ENCODE results near the gene APOC1.
"Not testable (repeated sequence)": the region's sequence is repeated elsewhere in the genome, so short reads cannot be mapped to it uniquely, and the experiment has no call there.

Gene APOC1

DNA sequence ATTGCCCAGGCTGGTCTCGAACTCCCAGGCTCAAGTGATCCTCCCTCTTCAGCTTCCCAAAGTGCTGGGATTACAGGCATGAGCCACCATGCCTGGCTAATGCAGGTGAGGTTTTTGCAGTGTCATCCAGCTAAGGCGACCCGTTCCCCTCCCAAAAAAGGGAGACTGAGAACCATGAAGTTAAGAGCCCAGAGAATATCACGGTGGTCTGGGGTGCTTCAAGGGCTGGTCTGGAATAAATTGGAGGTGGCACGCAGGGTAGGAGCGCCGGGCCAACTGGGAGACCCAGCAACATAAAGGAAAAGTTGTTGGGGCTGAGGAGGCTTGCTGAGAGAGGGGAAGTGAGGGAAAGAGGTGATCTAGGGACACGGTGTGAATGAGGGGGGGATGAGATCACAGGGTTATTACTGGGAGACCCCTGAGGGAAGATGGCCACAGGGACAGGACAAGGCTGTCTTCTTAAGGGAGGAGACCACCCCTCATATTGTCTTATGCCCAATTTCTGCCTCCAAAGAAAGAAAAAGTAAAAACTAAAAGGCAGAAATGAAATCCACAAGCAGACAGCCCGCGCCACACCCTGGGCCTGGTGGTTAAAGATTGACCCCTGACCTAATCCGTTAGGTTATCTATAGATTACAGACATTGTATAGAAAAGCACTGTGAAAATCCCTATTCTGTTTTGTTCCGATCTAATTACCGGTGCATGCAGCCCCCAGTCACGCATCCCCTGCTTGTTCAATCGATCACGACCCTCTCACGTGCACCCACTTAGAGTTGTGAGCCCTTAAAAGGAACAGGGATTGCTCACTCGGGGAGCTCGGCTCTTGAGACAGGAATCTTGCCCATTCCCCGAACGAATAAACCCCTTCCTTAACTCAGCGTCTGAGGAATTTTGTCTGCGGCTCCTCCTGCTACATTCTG, 636 bp upstream of the APOC1 start:
- DNase-seq = not testable (repeated sequence)

DNA sequence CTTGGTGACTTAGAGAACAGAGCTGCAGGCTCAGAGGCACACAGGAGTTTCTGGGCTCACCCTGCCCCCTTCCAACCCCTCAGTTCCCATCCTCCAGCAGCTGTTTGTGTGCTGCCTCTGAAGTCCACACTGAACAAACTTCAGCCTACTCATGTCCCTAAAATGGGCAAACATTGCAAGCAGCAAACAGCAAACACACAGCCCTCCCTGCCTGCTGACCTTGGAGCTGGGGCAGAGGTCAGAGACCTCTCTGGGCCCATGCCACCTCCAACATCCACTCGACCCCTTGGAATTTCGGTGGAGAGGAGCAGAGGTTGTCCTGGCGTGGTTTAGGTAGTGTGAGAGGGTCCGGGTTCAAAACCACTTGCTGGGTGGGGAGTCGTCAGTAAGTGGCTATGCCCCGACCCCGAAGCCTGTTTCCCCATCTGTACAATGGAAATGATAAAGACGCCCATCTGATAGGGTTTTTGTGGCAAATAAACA, 9.9 kb downstream of the APOC1 start:
- DNase-seq = no peak

DNA sequence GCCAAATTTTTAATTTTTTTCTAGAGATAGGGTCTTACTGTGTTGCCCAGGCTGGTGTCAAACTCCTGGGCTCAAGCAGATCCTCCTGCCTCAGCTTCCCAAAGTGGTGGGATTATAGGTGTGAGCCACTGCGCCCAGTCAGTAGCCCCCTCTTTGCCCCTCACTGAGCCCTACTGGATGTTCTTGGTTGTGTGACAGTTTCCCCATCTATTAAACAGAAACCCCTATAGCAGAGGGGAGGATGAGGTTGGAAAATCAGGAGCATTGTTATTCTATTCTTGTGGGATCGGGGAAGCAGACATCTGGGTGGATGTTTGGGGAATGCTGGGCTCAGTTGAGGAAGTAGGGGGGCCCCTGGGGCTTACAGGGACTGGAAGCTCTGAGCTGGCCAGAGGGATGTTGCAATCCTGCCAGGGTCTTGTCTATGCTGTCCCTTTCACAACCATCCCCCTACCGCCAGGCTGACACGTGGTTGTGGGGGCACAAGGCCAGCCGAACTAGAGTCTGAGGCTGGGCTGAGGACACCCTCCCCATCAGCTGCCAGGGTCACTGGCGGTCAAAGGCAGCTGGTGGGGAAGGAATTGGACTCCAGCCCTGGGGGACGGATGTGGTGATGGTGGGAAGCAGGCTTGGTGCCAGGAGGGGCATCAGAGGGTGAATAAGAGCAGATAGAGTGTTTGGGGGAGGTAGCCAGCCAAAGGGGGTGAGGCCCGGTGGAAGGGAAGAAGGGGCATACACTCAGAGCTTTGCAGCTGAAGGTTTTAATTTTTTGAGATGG, 10.9 kb downstream of the APOC1 start:
- DNase-seq = no peak

DNA sequence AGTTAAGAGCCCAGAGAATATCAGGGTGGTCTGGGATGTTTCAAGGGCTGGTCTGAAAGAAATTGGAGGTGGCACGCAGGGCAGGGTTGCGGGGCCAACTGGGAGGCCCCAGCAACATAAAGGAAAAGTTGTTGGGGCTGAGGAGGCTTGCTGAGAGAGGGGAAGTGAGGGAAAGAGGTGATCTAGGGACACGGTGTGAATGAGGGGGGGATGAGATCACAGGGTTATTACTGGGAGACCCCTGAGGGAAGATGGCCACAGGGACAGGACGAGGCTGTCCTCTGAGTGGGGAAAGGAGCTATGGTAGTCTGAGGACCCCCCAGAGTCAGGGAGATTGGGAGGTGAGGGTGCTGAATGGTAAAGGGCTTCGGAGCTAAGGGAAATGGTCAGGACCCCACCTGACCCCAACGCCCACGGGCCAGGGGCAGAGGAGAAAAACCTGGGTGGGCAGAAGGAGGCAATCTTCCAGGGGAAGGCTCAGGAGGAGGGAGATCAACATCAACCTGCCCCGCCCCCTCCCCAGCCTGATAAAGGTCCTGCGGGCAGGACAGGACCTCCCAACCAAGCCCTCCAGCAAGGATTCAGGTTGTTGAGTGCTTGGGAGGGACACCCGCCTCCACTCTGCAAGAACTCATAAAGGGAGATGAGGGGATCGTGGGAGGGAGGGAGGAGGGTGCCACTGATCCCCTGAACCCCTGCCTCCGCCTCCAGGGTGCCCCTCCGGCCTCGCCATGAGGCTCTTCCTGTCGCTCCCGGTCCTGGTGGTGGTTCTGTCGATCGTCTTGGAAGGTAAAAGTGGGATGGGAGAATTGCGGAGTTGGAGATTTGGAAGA, 12.1 kb downstream of the APOC1 start:
- not testable (repeated sequence) for DNase-seq

DNA sequence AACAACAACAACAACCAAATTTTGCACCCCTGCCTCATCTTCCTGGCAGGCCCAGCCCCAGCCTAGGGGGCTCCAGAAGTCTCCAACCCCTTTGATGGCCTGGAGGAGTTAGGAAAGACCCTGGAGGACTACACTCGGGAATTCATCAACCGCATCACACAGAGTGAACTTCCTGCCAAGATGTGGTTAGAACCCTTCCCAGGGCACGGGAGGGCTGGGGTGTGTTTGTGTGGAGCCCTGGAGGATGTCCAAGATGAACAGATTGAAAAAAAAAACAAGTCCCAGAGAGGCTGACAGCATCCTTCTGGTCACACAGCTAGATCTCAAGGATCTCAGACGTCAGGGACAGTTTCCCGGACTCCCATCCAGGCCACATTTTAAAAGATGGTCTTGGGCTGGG, 13.3 kb downstream of the APOC1 start:
- DNase-seq = no peak

DNA sequence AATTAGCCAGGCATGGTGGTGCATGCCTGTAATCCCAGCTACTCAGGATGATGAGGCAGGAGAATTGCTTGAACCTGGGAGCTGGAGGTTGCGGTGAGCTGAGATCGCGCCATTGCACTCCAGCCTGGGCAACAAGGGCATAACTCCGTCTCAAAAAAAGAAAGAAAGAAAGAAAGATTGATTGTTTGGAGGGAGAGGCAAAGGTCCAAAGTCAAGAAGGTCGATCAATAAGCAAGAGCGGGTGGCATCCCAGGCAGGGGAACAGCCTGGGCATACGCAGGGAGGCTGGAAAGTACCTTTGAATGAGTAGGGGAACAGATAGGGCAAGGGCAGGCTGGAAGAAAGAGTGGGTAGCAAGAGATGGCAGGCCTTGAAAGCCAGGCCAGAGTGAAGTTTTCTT, 15.7 kb downstream of the APOC1 start:
- no peak for DNase-seq

DNA sequence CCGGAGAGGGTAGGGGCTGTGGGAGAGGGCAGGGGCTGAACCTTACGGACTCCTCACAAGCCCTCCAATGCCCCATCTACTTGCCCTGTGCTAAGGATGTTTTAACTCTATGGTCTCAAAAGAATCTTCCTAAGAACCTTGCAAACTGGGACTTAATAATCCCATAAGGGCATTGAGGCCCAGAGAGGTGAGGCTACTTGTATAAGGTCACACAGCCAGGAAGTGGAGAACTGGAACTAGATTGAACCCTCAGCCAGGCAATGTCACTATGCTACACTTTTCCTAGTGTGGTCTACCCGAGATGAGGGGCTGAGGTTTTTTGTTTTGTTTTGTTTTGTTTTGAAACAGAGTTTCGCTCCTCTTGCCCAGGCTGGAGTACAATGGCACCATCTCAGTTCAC, 17.1 kb downstream of the APOC1 start:
- no peak for DNase-seq

DNA sequence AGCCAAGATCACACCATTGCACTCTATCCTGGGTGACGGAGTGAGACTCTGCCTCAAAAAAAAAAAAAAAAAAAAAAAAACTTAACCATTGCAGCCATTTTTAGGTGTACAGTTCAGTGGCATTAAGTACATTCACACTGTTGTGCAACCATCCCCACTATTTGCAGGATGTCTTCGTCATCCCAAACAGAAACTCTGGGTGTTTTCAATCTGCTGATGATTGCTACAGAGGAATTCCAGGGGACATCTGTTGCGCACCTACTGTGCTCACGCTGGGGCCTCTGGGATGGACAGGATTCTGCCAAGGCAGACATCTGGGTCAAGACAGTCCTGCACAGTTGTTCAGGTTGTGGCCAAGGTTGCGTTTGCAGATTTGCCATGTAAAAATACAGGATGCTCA, 25.3 kb downstream of the APOC1 start:
- no peak for DNase-seq

DNA sequence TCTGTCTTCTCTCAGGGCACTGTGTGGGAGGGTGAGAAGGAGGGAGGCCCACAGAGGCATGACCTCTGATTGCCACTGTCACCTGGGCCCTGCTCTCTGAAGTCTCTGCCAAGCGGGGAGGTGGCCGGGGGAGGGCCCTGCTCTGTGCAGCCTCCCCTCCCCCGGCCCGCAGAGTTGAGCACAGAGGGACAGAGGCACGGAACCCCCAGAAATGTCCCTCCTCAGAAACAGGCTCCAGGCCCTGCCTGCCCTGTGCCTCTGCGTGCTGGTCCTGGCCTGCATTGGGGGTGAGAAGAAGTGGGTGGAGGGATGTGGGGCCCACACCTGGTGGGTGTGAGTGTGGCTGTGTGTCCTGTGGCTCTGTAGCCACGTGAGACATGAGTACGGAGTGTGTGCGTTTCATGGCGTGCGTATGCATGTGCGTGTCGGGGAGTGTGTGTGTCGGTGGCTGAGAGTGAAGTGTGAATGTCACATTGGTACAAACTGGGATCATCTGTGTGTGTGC, 27.7 kb downstream of the APOC1 start, which contains the start of gene APOC4:
Gene APOC4 (plus strand): TSS at position 171 of the 505 bp plus-strand sequence. CDS start 41 bp downstream, at position 212.
- no peak for DNase-seq

DNA sequence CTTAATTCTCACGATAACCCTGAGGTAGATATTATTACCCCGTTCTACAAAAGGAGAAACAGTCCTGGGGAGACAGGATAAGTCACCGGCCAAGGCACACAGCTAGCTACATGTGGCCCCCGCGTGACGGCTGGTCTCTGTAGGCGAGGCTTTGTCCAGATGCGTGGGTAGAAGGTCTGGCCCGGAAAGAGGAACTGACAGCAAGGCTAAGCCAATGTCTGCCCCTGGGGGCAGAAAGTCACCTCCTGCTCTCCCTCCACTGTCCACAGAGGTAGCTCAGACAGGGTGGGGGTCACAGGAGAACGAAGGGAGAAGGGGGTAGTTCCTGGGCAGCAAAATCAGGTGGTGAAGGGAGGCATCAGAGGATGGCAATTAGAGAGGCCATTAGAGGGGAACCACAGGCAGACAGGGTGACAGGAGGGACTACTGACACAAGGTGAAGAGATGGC, 29.4 kb downstream of the APOC1 start:
- DNase-seq = no peak

DNA sequence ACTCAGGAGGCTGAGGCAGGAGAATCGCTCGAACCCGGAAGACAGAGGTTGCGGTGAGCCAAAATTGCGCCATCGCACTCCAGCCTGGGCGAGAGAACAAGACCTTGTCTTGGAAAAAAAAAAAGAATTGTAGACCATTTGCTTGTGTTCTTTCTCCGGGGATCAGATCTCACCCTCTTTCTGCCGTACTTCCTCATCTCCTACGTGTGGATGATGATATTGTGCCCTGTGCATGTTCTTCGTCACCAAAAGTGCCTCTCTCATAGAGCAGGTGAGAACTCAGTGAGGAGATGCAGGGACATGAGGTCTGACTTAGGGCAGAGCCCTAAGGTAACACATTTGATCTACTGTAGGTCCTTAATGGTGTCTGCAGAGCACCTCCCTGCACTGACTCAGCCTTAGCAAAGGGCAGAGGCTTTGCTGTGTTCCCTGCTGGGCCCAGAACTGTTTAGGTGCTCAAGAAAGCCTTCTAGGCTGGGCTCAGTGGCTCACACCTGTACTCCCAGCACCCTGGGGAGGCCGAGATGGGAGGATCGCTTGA, 32.7 kb downstream of the APOC1 start:
- DNase-seq = no peak

DNA sequence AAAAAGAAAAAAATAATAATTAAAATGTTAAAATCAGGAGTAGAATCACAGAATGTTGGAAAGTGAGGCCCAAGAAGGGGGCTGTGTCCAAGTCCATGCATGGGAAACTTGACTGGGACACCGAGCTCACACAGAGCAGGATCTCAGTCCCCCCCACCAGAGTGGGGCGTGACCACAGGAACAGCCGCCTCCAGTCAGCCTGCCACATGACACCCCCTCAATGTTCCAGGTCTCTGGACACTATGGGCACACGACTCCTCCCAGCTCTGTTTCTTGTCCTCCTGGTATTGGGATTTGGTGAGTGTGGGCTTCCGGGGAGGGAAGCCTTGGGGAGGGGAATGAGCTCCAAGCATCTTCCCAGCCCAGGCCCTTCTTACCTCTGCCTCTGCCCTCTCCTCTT, 33.8 kb downstream of the APOC1 start:
- no peak for DNase-seq

DNA sequence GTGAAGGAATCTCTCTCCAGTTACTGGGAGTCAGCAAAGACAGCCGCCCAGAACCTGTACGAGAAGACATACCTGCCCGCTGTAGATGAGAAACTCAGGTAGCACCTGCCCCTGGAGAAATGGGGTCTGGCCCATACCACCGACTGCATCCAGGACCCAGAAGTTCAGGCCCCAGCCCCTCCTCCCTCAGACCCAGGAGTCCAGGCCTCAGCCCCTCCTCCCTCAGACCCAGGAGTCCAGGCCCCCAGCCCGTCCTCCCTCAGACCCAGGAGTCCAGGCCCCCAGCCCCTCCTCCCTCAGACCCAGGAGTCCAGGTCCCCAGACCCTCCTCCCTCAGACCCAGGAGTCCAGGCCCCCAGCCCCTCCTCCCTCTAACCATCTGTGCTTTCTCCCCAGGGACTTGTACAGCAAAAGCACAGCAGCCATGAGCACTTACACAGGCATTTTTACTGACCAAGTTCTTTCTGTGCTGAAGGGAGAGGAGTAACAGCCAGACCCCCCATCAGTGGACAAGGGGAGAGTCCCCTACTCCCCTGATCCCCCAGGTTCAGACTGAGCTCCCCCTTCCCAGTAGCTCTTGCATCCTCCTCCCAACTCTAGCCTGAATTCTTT, 34.5 kb downstream of the APOC1 start:
- no peak for DNase-seq

DNA sequence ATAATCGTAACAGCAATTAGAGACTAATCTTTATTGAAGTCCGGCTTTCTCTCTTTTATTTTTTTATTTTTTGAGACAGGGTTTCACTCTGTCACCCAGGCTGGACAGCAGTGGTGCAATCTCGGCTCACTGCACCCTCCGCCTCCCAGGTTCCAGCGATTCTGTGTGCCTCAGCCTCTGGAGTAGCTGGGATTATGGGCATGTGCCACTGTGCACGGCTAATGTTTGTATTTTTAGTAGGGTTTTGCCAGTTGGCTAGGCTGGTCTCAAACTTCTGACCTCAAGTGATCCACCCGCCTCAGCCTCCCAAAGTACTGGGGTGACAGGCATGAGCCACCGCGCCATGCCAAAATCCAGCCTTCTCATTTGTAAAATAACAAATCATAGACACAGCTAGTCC, 35.1 kb downstream of the APOC1 start:
- DNase-seq = no peak

DNA sequence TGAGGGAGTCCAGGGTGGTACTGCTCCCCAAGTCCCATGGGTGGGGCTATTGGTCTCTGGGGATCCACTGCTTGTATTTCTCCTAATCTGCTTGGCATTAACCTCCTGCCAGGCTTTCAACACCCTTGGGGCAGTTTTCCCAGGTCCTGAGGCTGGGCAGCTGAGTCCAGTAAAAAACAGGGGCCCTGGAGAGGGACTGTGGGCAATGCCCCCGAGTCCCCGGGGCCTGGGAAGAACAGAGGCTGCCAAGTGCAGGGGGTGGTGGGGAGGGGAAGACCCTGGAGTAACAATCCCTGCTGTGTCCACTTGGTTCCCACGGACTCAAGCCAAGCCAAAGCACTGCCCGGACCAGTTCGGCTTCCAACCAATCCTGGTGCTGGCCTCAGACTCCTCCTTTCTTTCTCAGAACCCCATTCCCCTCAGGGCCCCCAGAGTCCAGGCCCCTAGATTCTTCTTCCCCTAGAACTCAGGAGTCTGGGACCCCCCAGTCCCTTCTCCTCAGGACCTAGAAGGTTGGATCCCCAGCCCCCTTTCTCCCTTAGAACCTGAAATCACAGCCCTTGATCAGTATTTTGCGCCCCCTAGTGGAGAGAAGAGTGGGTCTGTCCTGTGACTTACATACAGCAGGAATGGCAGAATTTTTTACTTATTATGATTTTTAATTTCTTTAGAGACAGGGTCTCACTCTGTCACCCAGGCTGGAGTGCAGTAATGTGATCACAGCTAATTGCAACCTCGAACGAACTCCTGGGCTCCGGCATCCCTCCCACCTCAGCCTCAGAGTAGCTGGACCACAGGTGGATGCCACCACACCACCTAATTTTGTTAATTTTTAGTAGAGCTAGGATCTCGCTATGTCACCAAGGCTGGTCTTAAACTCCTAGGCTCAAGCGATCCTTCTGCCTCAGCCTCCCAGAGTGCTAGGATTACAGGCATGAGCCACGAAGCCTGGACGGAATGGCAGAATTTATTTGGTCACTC, 37.1 kb downstream of the APOC1 start:
- DNase-seq = peak; percentile 83

DNA sequence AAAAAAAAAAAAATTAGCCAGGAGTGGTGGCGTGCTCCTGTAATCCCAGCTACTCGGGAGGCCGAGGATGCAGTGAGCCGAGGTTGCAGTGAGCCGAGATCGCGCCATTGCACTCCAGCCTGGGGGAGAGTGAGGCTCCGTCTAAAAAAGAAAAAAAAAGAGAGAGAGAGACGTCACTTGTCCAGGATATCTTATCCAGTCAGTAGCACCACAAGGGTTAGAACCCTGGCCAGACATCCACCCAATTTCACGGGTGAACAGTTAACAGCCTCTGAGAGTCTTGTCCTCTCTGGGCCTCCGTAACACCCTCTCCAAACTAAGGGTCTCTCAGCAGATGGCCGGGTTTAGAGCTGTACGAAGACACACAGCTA, 39.9 kb downstream of the APOC1 start:
- DNase-seq = no peak

DNA sequence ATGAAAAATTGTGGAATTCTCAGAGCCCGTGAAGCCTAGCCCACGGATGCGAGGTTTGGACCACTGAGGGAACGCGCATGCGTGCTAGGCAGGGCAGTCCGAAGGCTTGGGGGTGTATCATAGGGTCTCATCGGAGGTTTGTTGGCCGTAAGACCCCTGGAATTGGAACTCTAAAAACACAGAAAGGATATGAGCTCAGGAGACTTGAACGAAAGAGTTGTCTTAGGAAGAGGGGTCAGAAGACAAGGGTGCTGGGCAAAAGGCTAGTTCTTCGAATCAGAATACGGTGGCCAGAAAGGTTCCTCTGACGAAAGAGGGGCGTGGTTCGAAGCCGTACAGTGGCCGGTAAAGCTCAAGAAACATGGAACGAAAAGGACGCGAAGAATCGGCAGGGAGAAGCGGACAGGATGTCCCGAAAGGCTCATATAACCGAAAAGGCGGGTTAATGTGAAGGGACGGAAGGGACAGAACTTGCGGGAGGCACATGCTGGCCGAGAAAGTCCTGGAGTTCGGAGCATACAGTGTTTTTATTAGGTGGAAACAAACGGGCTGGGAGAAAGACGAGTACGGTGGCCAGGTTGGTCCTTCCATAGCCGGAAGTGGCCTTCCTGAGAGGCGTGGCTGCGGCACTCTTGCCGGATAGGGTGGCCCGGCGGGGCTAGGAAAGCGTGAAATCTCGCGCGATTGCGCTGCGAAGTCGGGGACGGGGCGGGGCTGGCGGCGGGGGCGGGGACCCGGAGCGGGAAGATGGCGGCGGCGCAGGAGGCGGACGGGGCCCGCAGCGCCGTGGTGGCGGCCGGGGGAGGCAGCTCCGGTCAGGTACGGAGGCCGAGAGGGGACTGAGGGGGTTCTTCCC, 40.5 kb downstream of the APOC1 start, which contains the start of gene CLPTM1:
Gene CLPTM1 (plus strand): TSS at position 732 of the 856 bp plus-strand sequence. CDS start 16 bp downstream, at position 748.
- peak; percentile 98 for DNase-seq

DNA sequence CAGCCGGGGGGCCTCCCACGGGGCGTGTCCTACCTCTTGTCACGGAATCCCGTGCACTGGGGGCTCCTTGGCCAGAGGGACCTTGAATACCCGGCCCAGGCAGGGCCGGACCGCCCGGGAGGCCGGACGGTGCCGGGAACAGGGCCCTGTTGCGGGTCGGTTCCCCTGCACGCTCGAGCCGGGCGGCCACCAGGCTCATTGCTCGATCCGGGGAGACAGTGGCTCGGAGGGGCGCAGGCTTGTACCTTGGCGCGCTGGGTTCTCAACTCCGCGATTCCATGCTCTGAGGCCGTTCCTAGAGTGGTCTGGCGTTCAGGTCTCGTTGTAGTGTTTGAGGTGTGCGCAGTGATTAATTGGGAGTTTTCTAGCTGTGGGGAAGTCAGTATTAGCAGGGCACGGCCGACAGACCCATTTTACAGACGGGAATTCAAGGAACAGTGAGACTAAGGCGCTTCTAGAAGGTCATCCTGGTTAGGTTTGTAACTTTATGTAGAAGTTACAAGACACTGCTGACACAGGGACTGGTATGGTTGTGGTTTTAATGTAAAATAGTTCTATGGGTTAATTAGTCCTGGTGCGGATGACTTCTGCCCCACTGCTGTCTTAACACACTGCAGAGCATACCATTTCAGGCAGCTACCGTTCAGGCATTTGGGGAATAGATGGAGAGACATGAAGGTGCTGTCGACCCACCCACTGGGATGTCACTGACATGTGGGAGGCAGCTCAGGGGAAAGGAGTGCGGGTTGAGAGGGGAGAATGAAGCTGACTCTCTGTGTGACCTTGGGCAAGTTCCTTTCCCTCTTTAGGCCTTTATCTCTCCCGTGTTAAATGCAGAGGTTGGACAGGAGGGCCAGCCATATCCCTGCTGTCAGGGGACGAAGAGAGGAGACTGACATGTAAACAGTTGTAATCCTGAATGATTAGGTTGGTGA, 41.4 kb downstream of the APOC1 start:
- no peak for DNase-seq
